ENCODE measurements around the gene KRTAP1-4.

DNA sequence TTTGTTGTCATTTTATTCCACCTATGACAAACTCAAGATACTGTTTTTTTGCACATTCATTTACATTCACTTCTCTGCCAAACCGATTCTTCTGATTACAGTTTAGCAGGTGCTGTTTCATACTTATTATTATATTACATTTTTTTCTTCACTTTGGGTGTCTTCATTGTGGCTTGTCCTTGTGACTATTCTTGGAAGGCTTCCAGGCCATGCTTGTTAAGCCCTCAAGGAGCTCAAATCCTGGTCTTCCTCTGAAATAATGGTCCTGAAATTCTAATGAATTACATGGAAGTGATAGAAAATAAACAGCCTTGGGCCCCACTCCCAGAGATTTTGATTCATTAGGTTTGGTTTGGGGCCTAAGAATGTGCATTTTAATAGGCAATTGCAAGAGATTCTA, 34.3 kb upstream of the KRTAP1-4 start:
- no peak for TF ChIP-seq EP300 (IDR thresholded peaks at IDR 0.05)
- TF ChIP-seq, protein P1, sequence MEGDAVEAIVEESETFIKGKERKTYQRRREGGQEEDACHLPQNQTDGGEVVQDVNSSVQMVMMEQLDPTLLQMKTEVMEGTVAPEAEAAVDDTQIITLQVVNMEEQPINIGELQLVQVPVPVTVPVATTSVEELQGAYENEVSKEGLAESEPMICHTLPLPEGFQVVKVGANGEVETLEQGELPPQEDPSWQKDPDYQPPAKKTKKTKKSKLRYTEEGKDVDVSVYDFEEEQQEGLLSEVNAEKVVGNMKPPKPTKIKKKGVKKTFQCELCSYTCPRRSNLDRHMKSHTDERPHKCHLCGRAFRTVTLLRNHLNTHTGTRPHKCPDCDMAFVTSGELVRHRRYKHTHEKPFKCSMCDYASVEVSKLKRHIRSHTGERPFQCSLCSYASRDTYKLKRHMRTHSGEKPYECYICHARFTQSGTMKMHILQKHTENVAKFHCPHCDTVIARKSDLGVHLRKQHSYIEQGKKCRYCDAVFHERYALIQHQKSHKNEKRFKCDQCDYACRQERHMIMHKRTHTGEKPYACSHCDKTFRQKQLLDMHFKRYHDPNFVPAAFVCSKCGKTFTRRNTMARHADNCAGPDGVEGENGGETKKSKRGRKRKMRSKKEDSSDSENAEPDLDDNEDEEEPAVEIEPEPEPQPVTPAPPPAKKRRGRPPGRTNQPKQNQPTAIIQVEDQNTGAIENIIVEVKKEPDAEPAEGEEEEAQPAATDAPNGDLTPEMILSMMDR (IDR thresholded peaks at IDR 0.05): no peak

All from stomach (tissue), 4 donors.